ENCODE results near the gene BOC.

GRCh38 chr3:113233497-113233896 is 22.1 kb downstream of the BOC start:
- no peak for TF ChIP-seq FOS (IDR thresholded peaks at IDR 0.05; ENCODE audit: borderline replicate concordance, insufficient read depth, low read length)
- no peak for TF ChIP-seq CTCF (IDR thresholded peaks at IDR 0.05; ENCODE audit: extremely low read depth in 1 of 2, insufficient read depth in 1 of 2, low read depth in 1 of 2, low read length in 2 of 2)
- TF ChIP-seq POLR2A (IDR thresholded peaks at IDR 0.05; ENCODE audit: low read depth, low read length) = no peak

Data from endothelial cell of umbilical vein (primary cell).